Esophagus muscularis mucosa (tissue), 4 donors: Measurements from ENCODE around the gene CBS. TPM values are rescaled to one million over a fixed set of nuclear protein-coding genes. Genes with fewer than 3 reads are reported as not detected.

Experiments
- DNase-seq: peaks from one replicate; pipeline ENCODE4 v3.0.0-alpha.2; 2017; ENCODE audit errors: extremely low spot score
- H3K27ac ChIP-seq, 4 donors: fragments of 200-600 bp; sonication (generic); replicated peaks in 1 of 4; 1 replicate in 3 of 4; 2 replicates in 1 of 4; pipeline ENCODE4 v1.5.1; 2016 to 2019; ENCODE audit warnings: mild to moderate bottlenecking in 1 of 4
- H3K27me3 ChIP-seq, 4 donors: fragments of 200-600 bp; sonication (generic); one replicate each; pipeline versions ENCODE4 v1.5.1 to v1.6.0; 2016 to 2019
- H3K36me3 ChIP-seq, 4 donors: fragments of 200-600 bp; sonication (generic); one replicate each; pipeline ENCODE4 v1.5.1; 2016 to 2019
- H3K4me1 ChIP-seq, 4 donors: fragments of 200-600 bp; sonication (generic); one replicate each; pipeline ENCODE4 v1.5.1; 2016 to 2019
- H3K4me3 ChIP-seq, 4 donors: fragments of 200-600 bp; sonication (generic); 1 replicate in 2 of 4; 2 replicates in 2 of 4; pipeline ENCODE4 v1.5.1; 2016 to 2019; ENCODE audit warnings: mild to moderate bottlenecking in 4 of 4, moderate library complexity in 1 of 4
- H3K9me3 ChIP-seq, 4 donors: fragments of 200-600 bp; sonication (generic); 1 replicate in 3 of 4; 2 replicates in 1 of 4; pipeline ENCODE4 v1.5.1; 2016 to 2019
- CTCF ChIP-seq, 3 experiments: fragments of 200-600 bp in 2 of 3; fragments of 450-650 bp in 1 of 3; sonication (generic) in 2 of 3; IDR thresholded peaks; one replicate each; pipeline ENCODE4 v1.5.1; 2017 to 2019; ENCODE audit warnings: antibody characterized with exemption in 3 of 3, mild to moderate bottlenecking in 2 of 3, moderate library complexity in 1 of 3
- EP300 ChIP-seq: sonication (generic); formaldehyde crosslinking; IDR thresholded peaks from one replicate; pipeline ENCODE4 v1.6.1; 2017; ENCODE audit warnings: antibody characterized with exemption
- POLR2A ChIP-seq: fragments of 450-650 bp; IDR thresholded peaks from one replicate; pipeline ENCODE4 v1.6.1; 2017; ENCODE audit warnings: antibody characterized with exemption, moderate library complexity, mild to moderate bottlenecking, low read depth
- POLR2AphosphoS5 ChIP-seq, 2 donors: sonication (generic); formaldehyde crosslinking; IDR thresholded peaks; one replicate each; pipeline ENCODE4 v1.6.1; 2017; ENCODE audit warnings: antibody characterized with exemption in 2 of 2
- WGBS: methylation state at CpG from one replicate; pipeline ENCODE4 v1.1.5; 2018; 5-methylcytosine and 5-hydroxymethylcytosine counted together
- intact Hi-C: fragments of 100-400 bp; cut with DNase I; formaldehyde crosslinking; loops from one replicate; pipeline ENCODE4 v1.15.1; 2023
- total RNA-seq, 4 donors: library from RNA; depleted of rRNA; stranded (reverse); fragments of >200 nt; gene quantifications; one replicate each; pipeline versions ENCODE4 v1.1.0 to v1.2.1, GENCODE V29; 2016

Gene CBS
- total RNA-seq, 4 donors from 2014 or later = 9.1 to 22.5 (median 11.3) TPM

- no peak overlapping the region for H3K27ac ChIP-seq
- WGBS = 70% methylated on average over 5 of the region's 5 CpGs
- intact Hi-C loops = no loop called here
- DNase-seq = no peak
- H3K4me3 ChIP-seq = no peak overlapping the region
- peaks cover 14 to 45% (median 25%) of the 10 kb centered on the region in 4 donors for H3K36me3 ChIP-seq
- H3K27me3 ChIP-seq = no peaks in the 10 kb centered on the region
- no peak for TF ChIP-seq POLR2AphosphoS5 (IDR thresholded peaks at IDR 0.05)
- no peaks in the 10 kb centered on the region for H3K9me3 ChIP-seq
- no peaks in the 10 kb centered on the region for H3K4me1 ChIP-seq
Measured at GRCh38 chr21:43034826-43035225, 40.8 kb downstream of the CBS start.

- TF ChIP-seq POLR2AphosphoS5 (IDR thresholded peaks at IDR 0.05) = no peak
- TF ChIP-seq EP300 = no peak
- TF ChIP-seq POLR2A = no peak
- no peak for TF ChIP-seq CTCF (IDR thresholded peaks at IDR 0.05)
- Histone ChIP-seq H3K27ac (no peak overlapping the region), H3K4me1 (no peaks in the 10 kb centered on the region), H3K9me3 (no peaks in the 10 kb centered on the region), H3K36me3 (peaks cover 16 to 52% (median 31%) of the 10 kb centered on the region in 4 donors), H3K4me3 (no peak overlapping the region), H3K27me3 (no peaks in the 10 kb centered on the region)
- intact Hi-C loops = no loop called here
- no peak for DNase-seq
- WGBS = 100% methylated on average over 1 of the region's 1 CpG
Measured at GRCh38 chr21:43034101-43034500, 41.5 kb downstream of the CBS start.

GRCh38 chr21:43031121-43031619 is 44.5 kb downstream of the CBS start:
- TF ChIP-seq EP300 (no peak), CTCF (IDR thresholded peaks at IDR 0.05) (no peak), POLR2AphosphoS5 (IDR thresholded peaks at IDR 0.05) (no peak)
- Histone ChIP-seq H3K36me3 (peaks cover 21 to 81% (median 49%) of the 10 kb centered on the region in 4 donors), H3K27ac (no peak overlapping the region), H3K4me1 (no peaks in the 10 kb centered on the region), H3K4me3 (no peak overlapping the region), H3K27me3 (no peaks in the 10 kb centered on the region), H3K9me3 (no peaks in the 10 kb centered on the region)
- DNase-seq = no peak
- 94% methylated on average over 12 of the region's 12 CpGs for WGBS
- intact Hi-C loops = no loop called here

- no peaks in the 10 kb centered on the region for H3K4me1 ChIP-seq
- no peaks in the 10 kb centered on the region for H3K27me3 ChIP-seq
- H3K4me3 ChIP-seq = no peak overlapping the region
- intact Hi-C loops = no loop called here
- TF ChIP-seq EP300 (no peak), POLR2AphosphoS5 (IDR thresholded peaks at IDR 0.05) (no peak), CTCF (IDR thresholded peaks at IDR 0.05) (no peak), POLR2A (no peak)
- H3K27ac ChIP-seq = no peak overlapping the region
- WGBS = 88% methylated on average over 9 of the region's 13 CpGs
- no peaks in the 10 kb centered on the region for H3K9me3 ChIP-seq
- no peak for DNase-seq
- H3K36me3 ChIP-seq = peaks cover 31 to 86% (median 62%) of the 10 kb centered on the region in 4 donors
Measured at GRCh38 chr21:43029785-43030184, 45.9 kb downstream of the CBS start.

GRCh38 chr21:43027846-43028731 is 47.5 kb downstream of the CBS start:
- WGBS = 84% methylated on average over 19 of the region's 27 CpGs
- no peak for TF ChIP-seq POLR2AphosphoS5 (IDR thresholded peaks at IDR 0.05)
- no peak for TF ChIP-seq EP300
- no peak for TF ChIP-seq CTCF (IDR thresholded peaks at IDR 0.05)
- TF ChIP-seq POLR2A = no peak
- intact Hi-C loops = no loop called here
- no peak for DNase-seq
- Histone ChIP-seq H3K4me1 (no peaks in the 10 kb centered on the region), H3K27me3 (no peaks in the 10 kb centered on the region), H3K36me3 (peaks cover 41 to 98% (median 75%) of the 10 kb centered on the region in 4 donors), H3K4me3 (no peak overlapping the region), H3K27ac (no peak overlapping the region), H3K9me3 (no peaks in the 10 kb centered on the region)
